ENCODE results near the gene CALR.
"Not testable (repeated sequence)": the region's sequence is repeated elsewhere in the genome, so short reads cannot be mapped to it uniquely, and the experiment has no call there.

GRCh38 chr19:12890299-12890786 is 48.1 kb upstream of the CALR start:
- TF ChIP-seq CTCF, EP300, POLR2AphosphoS5, POLR2A (IDR thresholded peaks at IDR 0.05): not testable (repeated sequence)
